AG08396 (cell line): Measurements from ENCODE around the gene PLXNA1.
A peak's percentile ranks its signal among the peaks of the same experiment; 100 is the strongest.

Source experiments
- DNase-seq: peaks from one replicate; pipeline ENCODE4 v3.0.0; 2012; ENCODE audit warnings: low spot score, mixed read lengths

PLXNA1 gene

GRCh38 chr3:127019449-127019848 lies 36.5 kb downstream of the PLXNA1 start:
- DNase-seq, result peak; percentile 90

GRCh38 chr3:127020543-127020942 lies 37.6 kb downstream of the PLXNA1 start:
- DNase-seq, result no peak

- no peak for DNase-seq
Measured at GRCh38 chr3:127022849-127023248, 39.9 kb downstream of the PLXNA1 start.

- DNase-seq, result no peak
Measured at GRCh38 chr3:127025456-127025855, 42.5 kb downstream of the PLXNA1 start.

GRCh38 chr3:127026036-127026435 lies 43.1 kb downstream of the PLXNA1 start:
- no peak for DNase-seq

- no peak for DNase-seq
Measured at GRCh38 chr3:127026661-127027060, 43.7 kb downstream of the PLXNA1 start.

- no peak for DNase-seq
Measured at GRCh38 chr3:127027061-127027735, 44.3 kb downstream of the PLXNA1 start.

- DNase-seq, result no peak
Measured at GRCh38 chr3:127027811-127028548, 45.1 kb downstream of the PLXNA1 start.

GRCh38 chr3:127028781-127029657 lies 46.1 kb downstream of the PLXNA1 start:
- no peak for DNase-seq

- no peak for DNase-seq
Measured at GRCh38 chr3:127029658-127030507, 47.0 kb downstream of the PLXNA1 start.

- no peak for DNase-seq
Measured at GRCh38 chr3:127030508-127031412, 47.8 kb downstream of the PLXNA1 start.

GRCh38 chr3:127031413-127031810 lies 48.5 kb downstream of the PLXNA1 start:
- no peak for DNase-seq

- no peak for DNase-seq
Measured at GRCh38 chr3:127031845-127032244, 48.9 kb downstream of the PLXNA1 start.

- no peak for DNase-seq
Measured at GRCh38 chr3:127032296-127032990, 49.5 kb downstream of the PLXNA1 start.
